Measurements from ENCODE around the gene MEIOSIN. TPM values are rescaled to one million over a fixed set of nuclear protein-coding genes. Genes with fewer than 3 reads are reported as not detected.

Gene MEIOSIN
- total and polyA plus RNA-seq, 2 of the 13 experiments (the other 11 are each of a cell fraction or from before 2014, with no cell fraction given) = not detected

- TF ChIP-seq ZNF577 (CRISPR knock-in tag; IDR thresholded peaks at IDR 0.05; ENCODE audit: borderline replicate concordance, low read depth) (no peak), ZNF382 (CRISPR knock-in tag; IDR thresholded peaks at IDR 0.05; ENCODE audit: borderline replicate concordance) (no peak), TGIF2 (CRISPR knock-in tag; IDR thresholded peaks at IDR 0.05) (0 out of 2 replicates have a peak, but pooled peaks have one; percentile 73), HBP1 (CRISPR knock-in tag; IDR thresholded peaks at IDR 0.05; ENCODE audit: low read depth) (peak; percentile 90), PRDM10 (CRISPR knock-in tag; IDR thresholded peaks at IDR 0.05; ENCODE audit: low read depth) (no peak), ZNF124 (CRISPR knock-in tag; IDR thresholded peaks at IDR 0.05) (no peak), ZNF816 (CRISPR knock-in tag; IDR thresholded peaks at IDR 0.05; ENCODE audit: borderline replicate concordance) (no peak), THAP9 (CRISPR knock-in tag; IDR thresholded peaks at IDR 0.05; ENCODE audit: borderline replicate concordance) (peak; percentile 66), SRSF1 (optimal IDR thresholded peaks at IDR 0.05; ENCODE audit: low read depth, low read length) (peak; percentile 95), NR2F1 (CRISPR knock-in tag; IDR thresholded peaks at IDR 0.05) (no peak), TFDP2 (CRISPR knock-in tag; IDR thresholded peaks at IDR 0.05) (no peak), ZNF841 (CRISPR knock-in tag; IDR thresholded peaks at IDR 0.05; ENCODE audit: borderline replicate concordance) (no peak), ZFX (CRISPR knock-in tag; IDR thresholded peaks at IDR 0.05; ENCODE audit: low read depth) (peak; percentile 94), ZNF383 (CRISPR knock-in tag; IDR thresholded peaks at IDR 0.05; ENCODE audit: borderline replicate concordance) (peak; percentile 50; the same call in 1 of the 2 replicates), RFXANK (CRISPR knock-in tag; IDR thresholded peaks at IDR 0.05) (0 out of 2 replicates have a peak, but pooled peaks have one; percentile 30), TFE3 (CRISPR knock-in tag; IDR thresholded peaks at IDR 0.05) (no peak; the same call in 1 of the 2 replicates)
Observed at GRCh38 chr19:45691516-45692186, 41.6 kb upstream of the MEIOSIN start, which contains the start of gene SNRPD2 (continued).

Data from HepG2 (cell line).